ENCODE measurements around the gene SRPK2. TPM values are rescaled to one million over a fixed set of nuclear protein-coding genes. Genes with fewer than 3 reads are reported as not detected.

The SRPK2 gene
- polyA plus RNA-seq, 1 of the 3 experiments (the other 2 are of a cell fraction), result 15.4 TPM

GRCh38 chr7:105267244-105267643 is 121.5 kb downstream of the SRPK2 start:
- Histone ChIP-seq H3F3A (replicated peaks; ENCODE audit: insufficient read depth) (peaks cover 33% of the 10 kb centered on the region), H3K9me2 (no peaks in the 10 kb centered on the region), H4K20me1 (ENCODE audit: insufficient read depth) (peaks cover 58% of the 10 kb centered on the region), H3K36me3 (replicated peaks in 1 of 2; ENCODE audit: control insufficient read depth in 1 of 2, insufficient read depth in 2 of 2, low read length in 1 of 2) (no peaks in the 10 kb centered on the region), H3K4me1 (ENCODE audit: control insufficient read depth in 1 of 2, insufficient read depth in 2 of 2, low read depth in 1 of 2, low read length in 1 of 2) (peaks cover 18 to 34% of the 10 kb centered on the region in 2 experiments; a peak in 3 of 4 replicates), H2AFZ (ENCODE audit: low read depth) (no peak overlapping the region), H3K27me3 (ENCODE audit: insufficient read depth) (no peaks in the 10 kb centered on the region), H3K9ac (no peak overlapping the region), H3K4me3 (ENCODE audit: low read depth in 2 of 2, low read length in 1 of 2) (no peak overlapping the region), H3K4me2 (peak overlapping the region; percentile 72), H3K9me3 (no peaks in the 10 kb centered on the region), H3K79me2 (ENCODE audit: insufficient read depth) (peaks cover 96% of the 10 kb centered on the region), H3K27ac (ENCODE audit: low read depth in 2 of 2, low read length in 1 of 2) (peak overlapping the region; percentile 81 to 93; a peak in 3 of 4 replicates)
- 70% methylated on average over 1 of the region's 1 CpG for WGBS (ENCODE audit: low lambda C conversion rate)
- TF ChIP-seq ELF1 (IDR thresholded peaks at IDR 0.05), result no peak
- no peak for TF ChIP-seq USF1 (IDR thresholded peaks at IDR 0.05; ENCODE audit: borderline replicate concordance, low read depth)
- TF ChIP-seq SMC3 (IDR thresholded peaks at IDR 0.05; ENCODE audit: low read depth, low read length), result no peak
- TF ChIP-seq GABPA (IDR thresholded peaks at IDR 0.05; ENCODE audit: low read depth), result no peak
- no peak for TF ChIP-seq SIN3A (IDR thresholded peaks at IDR 0.05; ENCODE audit: borderline replicate concordance, low read depth, low read length)
- TF ChIP-seq NRF1 (IDR thresholded peaks at IDR 0.05; ENCODE audit: low read depth, low read length), result no peak
- no peak for TF ChIP-seq CHD2 (IDR thresholded peaks at IDR 0.05; ENCODE audit: low read length, partially characterized antibody)
- no peak for TF ChIP-seq REST (IDR thresholded peaks at IDR 0.05; ENCODE audit: low read depth, low read length)
- no peak for TF ChIP-seq YY1 (IDR thresholded peaks at IDR 0.05; ENCODE audit: low read depth)
- TF ChIP-seq FOXJ3 (CRISPR knock-in tag; IDR thresholded peaks at IDR 0.05), result no peak
- TF ChIP-seq RAD21 (IDR thresholded peaks at IDR 0.05; ENCODE audit: low read length), result no peak
- no peak for TF ChIP-seq TAF1 (IDR thresholded peaks at IDR 0.05; ENCODE audit: borderline replicate concordance, low read depth, low read length)
- no peak for TF ChIP-seq TEAD4 (IDR thresholded peaks at IDR 0.05; ENCODE audit: borderline replicate concordance, insufficient read depth)
- no peak for DNase-seq
- ChIA-PET CTCF (interaction anchor here (0.6 to 1.3 kb wide), 2 partner anchors 12 to 15 kb away, joined by 3 to 4 read pairs; no protein-coding TSS in a partner anchor), POLR2A (no interaction called here)

GRCh38 chr7:105264707-105265106 is 124.0 kb downstream of the SRPK2 start:
- Histone ChIP-seq H3K4me2 (no peak overlapping the region), H3K9ac (no peak overlapping the region), H3K36me3 (replicated peaks in 1 of 2; ENCODE audit: control insufficient read depth in 1 of 2, insufficient read depth in 2 of 2, low read length in 1 of 2) (no peaks in the 10 kb centered on the region), H3F3A (replicated peaks; ENCODE audit: insufficient read depth) (peaks cover 26% of the 10 kb centered on the region), H3K79me2 (ENCODE audit: insufficient read depth) (peaks cover 95% of the 10 kb centered on the region), H4K20me1 (ENCODE audit: insufficient read depth) (peaks cover 60% of the 10 kb centered on the region), H3K4me1 (ENCODE audit: control insufficient read depth in 1 of 2, insufficient read depth in 2 of 2, low read depth in 1 of 2, low read length in 1 of 2) (peaks cover 18 to 29% of the 10 kb centered on the region in 2 experiments; a peak in 3 of 4 replicates), H3K9me2 (no peaks in the 10 kb centered on the region), H3K27ac (ENCODE audit: low read depth in 2 of 2, low read length in 1 of 2) (no peak overlapping the region), H3K9me3 (no peaks in the 10 kb centered on the region), H2AFZ (ENCODE audit: low read depth) (no peak overlapping the region), H3K27me3 (ENCODE audit: insufficient read depth) (no peaks in the 10 kb centered on the region), H3K4me3 (ENCODE audit: low read depth in 2 of 2, low read length in 1 of 2) (no peak overlapping the region)
- no peak for DNase-seq
- POLR2A ChIA-PET, result no interaction called here
- WGBS (ENCODE audit: low lambda C conversion rate), result 98% methylated on average over 1 of the region's 1 CpG
- CTCF ChIA-PET, result no interaction called here
- no peak for TF ChIP-seq GABPA (IDR thresholded peaks at IDR 0.05; ENCODE audit: low read depth)
- no peak for TF ChIP-seq MXI1 (IDR thresholded peaks at IDR 0.05; ENCODE audit: low read depth, low read length)
- no peak for TF ChIP-seq FOXM1 (IDR thresholded peaks at IDR 0.05; ENCODE audit: low read depth)
- TF ChIP-seq POLR2AphosphoS5 (IDR thresholded peaks at IDR 0.05; ENCODE audit: low read depth, low read length), result no peak
- no peak for TF ChIP-seq MAX (IDR thresholded peaks at IDR 0.05; ENCODE audit: low read depth)
- no peak for TF ChIP-seq REST (IDR thresholded peaks at IDR 0.05; ENCODE audit: low read depth, low read length)
- no peak for TF ChIP-seq SIN3A (IDR thresholded peaks at IDR 0.05; ENCODE audit: borderline replicate concordance, low read depth, low read length)
- TF ChIP-seq ZBTB33 (IDR thresholded peaks at IDR 0.05; ENCODE audit: borderline replicate concordance, low read depth), result no peak

Measured in SK-N-SH (cell line).